GM21360 (cell line): ENCODE results near the gene HDAC2.
"Not testable (repeated sequence)": the region's sequence is repeated elsewhere in the genome, so short reads cannot be mapped to it uniquely, and the experiment has no call there.

Source experiments
- ATAC-seq: cut with Tn5 transposase; IDR thresholded peaks from one replicate; pipeline ENCODE4 v1.9.1; 2021; ENCODE audit warnings: mild to moderate bottlenecking, moderate library complexity; ENCODE audit not compliant: unreplicated experiment

HDAC2 gene

DNA sequence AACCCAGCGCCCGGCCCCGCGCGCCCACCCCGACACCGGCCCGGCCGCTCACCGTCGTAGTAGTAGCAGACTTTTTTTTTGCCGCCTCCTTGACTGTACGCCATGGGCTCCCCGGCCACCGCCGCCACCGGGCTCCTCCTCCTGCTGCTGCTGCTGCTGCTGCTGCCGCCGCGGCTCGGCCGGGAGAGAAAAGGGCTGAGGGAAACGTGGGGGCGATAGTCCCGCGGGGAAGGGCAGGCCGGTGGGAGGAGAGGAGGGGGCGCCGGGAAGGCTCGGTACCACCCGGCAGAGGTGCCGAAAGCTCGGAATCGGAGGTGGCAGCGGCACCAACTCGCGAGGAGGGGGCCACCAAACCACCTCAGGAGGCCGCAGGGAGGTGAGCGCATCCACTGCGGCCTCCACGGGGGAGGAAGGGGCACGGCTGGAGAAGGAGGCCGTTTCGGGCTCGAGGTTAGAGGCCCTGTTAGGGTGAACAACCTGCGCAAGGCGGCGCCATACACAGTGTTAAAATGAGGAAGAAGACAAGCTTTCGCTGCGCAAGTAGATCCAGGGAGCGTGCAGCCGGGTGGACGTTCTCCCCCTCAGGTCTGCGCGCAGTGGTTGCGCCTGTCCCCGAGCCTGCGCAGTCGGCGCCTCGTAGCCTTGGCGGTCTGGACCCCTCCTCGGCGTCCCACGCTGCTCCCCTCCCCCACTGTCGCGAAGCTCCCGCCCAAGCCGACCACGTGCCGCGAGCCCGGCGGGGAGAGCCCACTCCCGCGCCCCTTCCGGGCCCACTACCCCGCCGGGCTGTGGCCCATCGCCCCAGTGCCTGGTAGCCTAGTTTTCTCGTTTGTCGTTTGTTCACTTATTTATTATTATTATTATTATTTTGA, at the start of gene HDAC2:
Gene HDAC2 (minus strand): TSS at position 344 of the 872 bp plus-strand sequence. CDS start 240 bp downstream, at position 104.
- peak; percentile 83 for ATAC-seq

DNA sequence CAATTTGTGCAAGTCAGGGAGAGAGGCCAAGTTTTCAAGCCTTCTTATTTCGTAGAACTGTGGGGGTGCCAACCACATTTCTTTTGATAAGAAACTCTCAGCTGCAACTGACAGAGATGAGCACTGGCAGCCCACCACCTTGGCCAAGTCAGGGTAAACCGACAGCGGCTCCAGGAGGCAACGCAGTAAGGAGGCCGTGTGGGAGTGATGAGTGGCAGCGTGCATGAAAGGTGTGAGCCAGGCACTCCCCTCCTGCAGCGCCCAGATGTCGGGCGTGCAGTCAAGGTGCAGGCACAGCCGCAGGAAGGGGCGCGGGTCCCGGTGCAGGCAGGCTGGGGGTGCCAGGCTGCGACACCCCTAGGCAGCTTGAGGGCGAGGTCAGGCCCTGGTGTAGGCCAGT, 49.2 kb upstream of the HDAC2 start:
- ATAC-seq, result no peak

DNA sequence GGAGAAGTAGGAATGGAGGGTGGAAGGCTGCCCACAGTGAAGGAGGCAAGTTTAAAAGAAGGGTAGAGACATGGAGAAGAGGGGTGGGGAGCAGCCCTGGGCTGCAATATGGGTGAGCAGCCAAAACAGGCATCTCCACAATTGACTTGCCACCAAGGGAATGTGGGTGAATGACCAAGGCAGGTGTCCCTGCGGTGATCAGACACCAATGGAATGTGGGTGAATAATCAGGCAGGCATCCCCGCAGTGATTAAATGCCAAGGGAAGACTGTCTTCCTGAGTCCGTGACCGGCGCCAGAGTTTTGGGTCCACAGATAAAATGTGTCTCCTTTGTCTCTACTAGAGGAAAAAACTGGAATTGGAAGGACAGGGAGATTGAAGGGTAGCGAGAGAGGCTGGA, 46.2 kb upstream of the HDAC2 start:
- ATAC-seq, result not testable (repeated sequence)

DNA sequence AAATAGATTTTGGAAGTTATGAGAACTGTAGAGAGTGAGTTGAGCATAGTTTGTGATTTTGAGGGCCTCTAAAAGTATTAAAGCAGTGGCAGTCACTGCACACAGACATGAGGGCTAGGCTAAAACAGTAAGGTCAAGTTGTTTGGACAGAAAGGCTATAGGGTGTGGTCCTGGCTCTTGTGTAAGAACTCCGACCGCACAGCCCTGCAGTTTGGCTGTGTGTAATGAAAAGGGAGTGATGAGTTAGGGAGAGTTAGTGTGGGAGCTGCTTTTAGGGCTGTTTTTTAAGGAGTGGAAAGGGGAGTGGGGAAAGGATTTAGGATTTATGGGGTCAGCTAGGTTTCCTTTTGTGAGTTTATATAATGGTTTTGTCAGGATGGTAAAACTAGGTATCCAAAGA, 43.2 kb upstream of the HDAC2 start:
- ATAC-seq, result not testable (repeated sequence)

DNA sequence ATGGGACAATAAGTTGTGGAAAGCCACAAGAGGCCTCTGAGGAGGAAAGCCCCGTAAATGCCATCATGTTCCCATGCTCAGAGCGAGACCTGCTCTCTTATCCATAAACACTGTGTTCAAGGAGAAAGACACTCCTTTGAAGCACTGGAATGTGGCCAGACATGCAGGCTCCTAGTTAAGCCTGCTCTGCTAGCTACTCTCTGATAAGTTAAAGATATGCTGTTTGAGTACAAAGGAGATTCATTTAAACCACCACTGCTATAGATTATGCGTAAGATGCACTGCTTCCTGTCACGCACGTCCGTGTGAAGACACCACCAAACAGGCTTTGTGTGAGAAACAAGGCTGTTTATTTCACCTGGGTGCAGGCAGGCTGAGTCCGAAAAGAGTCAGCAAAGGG, 40.5 kb upstream of the HDAC2 start:
- not testable (repeated sequence) for ATAC-seq

DNA sequence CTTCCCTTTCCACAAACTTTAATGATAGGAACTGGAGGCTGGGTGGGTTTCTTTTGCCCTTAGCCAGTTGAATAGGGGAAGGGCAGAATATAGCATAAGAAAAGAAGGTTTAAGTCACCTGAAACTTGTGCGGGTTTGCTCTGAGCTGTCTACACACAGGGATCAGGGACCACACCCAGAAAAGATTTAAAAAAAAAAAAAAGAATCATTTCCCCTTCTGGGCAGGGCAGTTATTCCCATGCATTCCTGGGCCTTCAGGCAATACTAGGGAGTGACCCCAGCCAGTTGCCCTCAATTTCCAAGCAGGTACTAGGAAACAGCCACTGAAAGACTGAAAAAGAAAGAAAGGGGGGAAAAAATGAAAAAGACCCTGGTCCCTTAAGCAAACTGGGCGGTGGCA, 39.6 kb upstream of the HDAC2 start:
- no peak for ATAC-seq

DNA sequence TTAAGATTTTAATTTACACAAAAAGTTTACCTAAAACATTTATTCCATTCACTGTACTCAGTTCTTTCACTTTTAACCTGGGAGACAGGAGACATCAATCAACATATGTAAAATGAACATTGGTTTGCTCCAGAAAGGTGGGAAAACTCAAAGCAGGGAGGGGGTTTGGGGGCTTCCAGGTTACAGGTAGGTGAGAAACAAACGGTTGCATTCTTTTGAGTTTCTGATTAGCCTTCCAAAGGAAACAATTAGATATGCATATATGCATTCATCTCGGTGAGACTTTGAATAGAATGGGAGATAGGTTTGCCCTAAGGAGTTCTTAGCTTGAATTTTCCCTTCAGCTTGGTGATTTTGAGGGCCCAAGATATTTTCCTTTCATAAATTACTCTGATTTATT, 38.2 kb upstream of the HDAC2 start:
- ATAC-seq, result no peak

DNA sequence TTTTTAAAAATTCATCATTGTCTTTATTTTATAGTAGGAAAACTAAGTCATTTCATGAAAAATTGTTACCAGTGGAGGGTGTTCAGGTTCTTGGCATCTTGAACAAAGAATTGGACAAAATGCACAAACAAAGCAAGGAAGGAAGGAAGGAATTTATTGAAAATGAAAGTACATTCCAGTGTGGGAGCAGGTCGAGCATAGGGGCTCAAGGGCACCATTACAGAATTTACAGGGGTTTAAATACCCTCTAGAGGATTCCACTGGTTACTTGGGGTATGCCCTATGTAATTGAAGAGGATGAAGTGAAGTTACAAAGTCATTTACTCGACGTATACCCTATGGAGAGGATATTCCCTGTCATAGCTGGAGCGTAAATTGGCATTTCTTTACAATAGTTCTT, 37.4 kb upstream of the HDAC2 start:
- no peak for ATAC-seq

DNA sequence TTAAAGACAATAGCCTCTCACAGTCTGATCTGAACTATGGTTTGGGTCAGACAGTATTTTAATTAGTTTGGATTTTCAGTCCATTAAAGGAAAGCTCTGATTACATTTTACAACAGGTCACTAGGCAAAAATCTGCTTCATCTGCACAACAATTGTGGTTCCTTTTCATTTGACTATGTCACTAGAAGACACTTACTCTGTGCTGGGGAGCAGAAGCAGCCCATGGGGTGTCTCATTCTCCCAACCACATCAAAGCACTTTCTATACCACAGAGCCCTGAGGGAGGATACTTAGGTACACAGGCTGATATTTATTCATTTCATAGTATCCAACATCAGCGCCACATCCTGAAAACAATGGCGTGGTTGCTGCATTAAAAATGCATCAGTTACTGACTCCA, 36.6 kb upstream of the HDAC2 start:
- no peak for ATAC-seq

DNA sequence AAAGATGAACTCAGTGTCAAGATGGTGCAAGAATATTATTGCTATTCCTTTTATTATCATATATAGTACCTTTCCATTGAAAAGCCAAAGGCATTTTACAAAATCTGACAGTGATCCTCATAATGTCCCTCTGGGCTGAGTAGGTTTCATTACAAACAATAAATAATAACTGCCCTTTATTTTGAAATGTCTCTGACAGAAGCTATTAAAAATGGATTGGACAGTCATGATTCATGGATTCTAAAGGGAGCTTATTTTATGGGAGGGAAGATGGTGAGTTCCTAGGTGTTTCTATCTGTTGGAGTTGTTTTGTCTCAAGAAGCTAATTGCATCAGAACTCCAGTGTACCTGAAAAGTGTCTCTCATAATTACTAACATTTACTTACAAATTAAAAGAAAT, 30.4 kb upstream of the HDAC2 start:
- no peak for ATAC-seq

DNA sequence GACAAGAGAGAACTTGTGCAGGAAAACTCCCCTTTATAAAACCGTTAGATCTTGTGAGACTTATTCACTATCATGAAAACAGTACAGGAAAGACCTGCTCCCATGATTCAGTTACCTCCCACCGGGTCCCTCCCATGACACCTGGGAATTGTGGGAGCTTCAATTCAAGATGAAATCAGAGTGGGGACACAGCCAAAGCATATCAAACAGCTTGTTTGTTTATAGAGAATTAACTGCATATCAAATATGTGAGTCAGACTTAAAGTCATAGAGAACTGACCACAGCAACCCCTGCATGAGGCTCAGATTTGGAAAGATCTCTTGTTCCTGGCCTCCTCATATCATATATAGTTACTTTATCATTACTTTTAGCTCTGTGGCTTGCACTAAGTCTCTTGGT, 29.1 kb upstream of the HDAC2 start:
- ATAC-seq, result no peak

DNA sequence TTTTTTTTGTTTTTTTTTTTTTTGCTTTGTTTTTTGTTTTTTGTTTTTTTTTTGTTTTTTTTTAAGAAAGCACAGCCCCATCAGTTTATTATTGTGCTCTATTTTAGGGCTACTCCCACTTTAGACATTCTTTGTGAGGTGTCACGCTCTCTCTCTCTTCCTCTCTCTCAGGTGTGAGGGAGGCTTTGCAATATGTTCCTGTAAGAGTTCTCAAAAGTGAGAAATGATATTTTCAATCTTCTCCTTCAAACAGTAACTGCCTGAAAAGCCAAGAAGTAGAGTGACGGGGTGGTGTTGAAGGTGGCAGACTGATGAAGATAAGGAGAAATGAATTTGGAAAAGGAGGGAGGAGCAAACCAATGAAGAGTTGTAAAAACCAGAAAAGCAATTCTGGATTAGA, 28.3 kb upstream of the HDAC2 start:
- ATAC-seq, result no peak

DNA sequence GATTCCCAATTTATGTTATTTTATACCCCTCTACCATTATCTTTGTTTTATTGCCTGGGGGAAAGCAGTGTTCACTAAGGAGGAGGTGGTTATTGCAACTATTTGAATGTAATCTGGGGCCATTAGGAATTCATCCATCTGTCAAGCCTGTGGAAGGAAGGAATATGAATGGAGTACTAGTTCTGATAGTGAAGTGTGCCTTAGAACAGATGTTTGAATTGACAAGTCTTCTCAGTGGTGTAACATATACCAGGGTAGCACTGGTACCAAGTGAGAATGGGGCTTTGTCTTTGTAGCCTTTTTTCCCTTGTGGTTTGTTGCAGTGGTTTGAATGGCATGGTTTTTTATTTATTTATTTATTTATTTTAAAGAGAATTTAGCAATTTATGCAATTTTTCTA, 27.9 kb upstream of the HDAC2 start:
- ATAC-seq, result no peak

DNA sequence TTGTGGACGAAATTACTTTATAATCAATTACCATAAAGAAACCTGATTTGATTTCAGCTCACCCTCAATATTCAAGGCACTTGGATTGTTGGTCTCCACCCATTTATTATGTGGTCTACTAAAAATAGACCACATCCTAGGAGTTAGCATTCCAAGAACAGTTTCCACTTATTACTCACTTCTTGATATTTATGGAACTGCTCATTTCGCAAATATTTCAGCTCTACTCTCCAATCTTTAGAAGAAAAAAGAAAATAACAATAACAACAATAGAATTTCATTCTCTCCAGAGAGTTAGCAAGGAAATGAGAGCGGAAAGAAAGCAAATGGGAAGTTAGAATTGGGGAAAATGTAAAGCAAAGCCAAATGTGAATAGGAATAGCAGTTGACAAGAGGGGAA, 26.2 kb upstream of the HDAC2 start:
- ATAC-seq, result no peak

DNA sequence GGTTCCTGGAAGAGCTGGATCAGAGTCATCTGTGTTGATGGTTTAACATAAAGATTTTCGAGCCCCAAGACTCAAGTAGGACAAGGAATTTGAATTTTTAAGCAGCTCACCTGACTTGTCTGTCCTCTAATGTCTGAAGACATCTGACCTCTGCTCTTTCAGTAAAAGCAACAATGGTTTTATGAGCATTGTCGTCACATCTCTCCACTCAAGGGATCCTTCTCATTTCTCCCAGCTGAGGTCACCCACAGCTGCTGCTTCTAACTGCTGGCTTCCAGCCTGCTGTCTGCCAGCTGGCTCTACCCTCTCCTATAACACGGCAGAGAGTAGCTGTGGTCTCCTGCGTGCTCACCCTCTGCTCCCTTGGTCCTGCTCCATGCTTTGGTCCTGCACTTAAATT, 24.7 kb upstream of the HDAC2 start:
- no peak for ATAC-seq

DNA sequence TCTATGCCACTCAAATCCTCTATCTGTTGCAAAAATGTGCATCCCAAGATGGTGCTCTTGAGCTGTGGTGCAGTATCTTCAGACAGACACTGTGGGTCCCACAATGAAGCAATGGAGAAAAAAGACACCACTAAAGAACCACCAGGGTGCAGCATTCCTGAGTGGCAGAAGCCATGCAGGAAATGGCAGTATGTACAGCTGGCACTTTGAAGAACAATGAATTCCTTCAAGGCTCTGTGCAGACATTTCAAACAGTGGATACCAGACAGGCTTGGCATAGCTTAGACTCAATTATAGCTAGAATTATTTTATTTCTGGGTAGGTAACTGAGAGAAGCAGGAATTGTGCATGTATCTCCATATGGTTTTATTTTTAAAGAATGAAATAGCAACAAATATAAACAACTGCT, 24.0 kb upstream of the HDAC2 start:
- ATAC-seq, result peak; percentile 99

DNA sequence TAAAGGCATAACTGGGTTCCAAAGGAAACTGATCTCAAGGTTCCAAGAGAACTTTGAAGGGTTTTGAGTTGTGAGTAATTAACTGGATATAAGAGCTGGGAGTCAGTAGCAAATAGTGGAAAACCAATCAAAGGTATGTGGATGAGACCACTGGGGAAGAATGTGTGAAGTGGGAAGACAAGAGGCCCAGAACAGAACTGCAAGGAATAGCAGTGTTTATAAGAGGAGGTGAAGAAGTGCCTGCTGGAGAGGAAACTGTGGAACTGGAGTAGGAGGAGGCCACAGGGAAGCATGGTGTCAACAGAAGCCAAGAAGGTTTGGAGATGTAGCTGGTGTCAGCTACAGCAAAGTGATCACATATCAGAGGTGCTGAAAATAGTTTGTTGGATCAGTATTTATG, 18.7 kb upstream of the HDAC2 start:
- ATAC-seq, result no peak

DNA sequence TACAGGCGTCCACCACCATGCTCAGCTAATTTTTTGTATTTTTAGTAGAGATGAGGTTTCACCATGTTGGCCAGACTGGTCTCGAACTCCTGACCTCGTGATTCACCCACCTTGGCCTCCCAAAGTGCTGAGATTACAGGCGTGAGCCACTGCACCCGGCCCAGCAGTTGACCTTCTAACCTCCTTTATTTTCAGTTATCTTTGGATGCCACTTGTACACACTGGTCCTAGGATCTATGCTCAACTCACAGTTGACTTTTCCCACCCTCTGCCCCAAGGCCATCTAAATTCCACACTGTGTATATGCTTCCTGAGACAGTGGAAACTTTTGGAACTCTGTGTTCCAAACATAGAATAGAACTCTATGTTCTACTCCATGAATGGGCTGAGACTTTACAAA, 11.7 kb upstream of the HDAC2 start:
- not testable (repeated sequence) for ATAC-seq

DNA sequence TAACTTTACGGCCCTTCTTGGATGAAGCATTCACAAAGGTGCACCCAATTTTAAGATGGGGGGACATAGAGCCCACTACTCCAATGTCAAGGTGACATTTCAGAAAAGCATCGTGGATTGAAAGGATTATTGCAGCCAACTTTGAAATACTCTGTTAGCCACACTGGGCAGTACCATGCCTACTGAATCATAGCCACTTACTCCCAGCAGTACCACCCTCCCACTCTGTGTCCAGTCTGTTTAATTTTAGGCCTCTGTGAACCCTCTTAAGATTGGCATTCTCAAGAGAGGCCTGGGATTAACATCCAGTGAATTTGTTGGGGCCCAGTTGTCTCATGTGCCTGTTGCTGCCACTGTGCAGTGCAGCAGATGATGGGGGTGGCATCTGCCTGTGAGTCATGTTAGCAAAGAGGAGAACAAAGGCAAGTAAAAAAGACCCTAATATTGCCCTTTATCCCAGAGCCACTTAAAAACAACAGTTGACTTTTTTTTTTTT, 11.2 kb upstream of the HDAC2 start:
- ATAC-seq, result no peak

DNA sequence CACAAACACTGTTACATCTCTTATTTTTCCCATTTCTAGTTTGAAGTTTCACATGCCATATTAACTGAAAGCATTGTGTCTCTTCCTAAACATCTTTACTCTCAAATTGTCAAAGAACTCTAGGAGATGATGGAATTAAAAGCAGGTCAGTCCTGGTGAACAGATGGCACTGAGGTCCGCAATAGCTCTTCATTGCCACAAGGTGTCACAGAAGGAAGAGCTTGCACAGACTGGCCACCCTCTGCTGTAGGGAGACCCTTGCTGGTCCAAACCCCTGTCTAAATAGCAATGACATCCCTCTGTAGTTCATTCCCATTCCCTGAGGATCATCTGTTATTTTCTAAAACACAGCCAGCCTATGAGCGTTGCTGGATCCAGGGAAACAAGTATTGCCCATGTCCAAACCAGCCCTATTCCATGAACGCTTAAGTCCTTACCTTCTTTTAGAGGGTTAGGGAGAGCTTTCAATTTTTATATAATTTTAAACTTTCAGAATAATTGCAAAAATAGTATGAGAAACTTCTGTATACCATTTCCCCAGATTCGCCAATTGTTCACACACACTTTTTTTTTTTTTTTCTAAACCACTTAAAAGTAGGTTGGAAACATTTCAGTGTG, 10.1 kb upstream of the HDAC2 start:
- ATAC-seq, result peak; percentile 65

DNA sequence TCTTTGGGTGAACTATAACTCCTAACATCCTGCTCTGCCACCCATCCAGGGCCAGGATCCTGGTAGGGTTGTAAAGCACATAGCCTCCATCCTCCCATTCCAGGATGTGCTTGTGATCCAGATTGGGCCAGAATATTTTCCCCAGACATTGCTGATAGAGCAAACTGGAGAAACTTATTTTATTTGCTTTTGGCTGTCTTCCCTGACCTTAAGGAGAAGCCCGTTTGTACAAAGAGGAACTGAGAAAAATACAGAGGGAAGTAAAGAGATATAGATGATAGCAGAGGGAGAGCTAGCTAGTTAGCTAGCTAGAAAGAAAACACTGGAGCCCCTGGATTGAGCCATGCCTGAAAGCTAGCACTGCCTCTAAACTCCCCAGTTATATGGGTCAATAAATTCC, 9.0 kb upstream of the HDAC2 start:
- ATAC-seq, result peak; percentile 59

DNA sequence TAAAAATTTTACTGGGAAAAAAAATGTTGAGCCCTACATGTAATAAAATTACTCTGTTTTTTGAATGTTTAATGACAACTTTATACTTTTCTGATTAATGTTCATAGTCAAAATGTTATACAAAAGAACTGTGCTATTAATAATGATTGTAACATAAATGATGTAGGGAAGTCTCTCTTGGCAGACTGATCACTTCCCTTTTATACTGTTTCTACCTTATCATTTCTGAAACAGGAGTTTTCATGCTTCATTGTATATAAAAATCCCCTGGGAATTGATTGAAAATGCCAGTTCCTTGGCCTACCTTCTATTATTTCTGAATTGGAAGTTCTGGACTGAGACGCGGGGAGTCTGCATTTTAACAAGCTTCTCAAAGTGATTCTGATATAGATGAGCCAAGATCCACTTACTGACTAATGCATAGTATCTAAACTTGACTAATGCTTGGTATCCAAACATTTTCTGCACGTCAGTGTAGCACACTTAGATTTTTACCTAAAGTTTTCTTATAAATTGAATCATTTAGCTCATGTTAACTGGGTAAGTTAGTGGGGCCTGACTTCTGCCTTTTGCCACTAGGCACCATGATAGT, 7.2 kb upstream of the HDAC2 start:
- no peak for ATAC-seq
